ENCODE data around the gene SLC22A8.
"Not testable (repeated sequence)": the region's sequence is repeated elsewhere in the genome, so short reads cannot be mapped to it uniquely, and the experiment has no call there.

The SLC22A8 gene, protein sequence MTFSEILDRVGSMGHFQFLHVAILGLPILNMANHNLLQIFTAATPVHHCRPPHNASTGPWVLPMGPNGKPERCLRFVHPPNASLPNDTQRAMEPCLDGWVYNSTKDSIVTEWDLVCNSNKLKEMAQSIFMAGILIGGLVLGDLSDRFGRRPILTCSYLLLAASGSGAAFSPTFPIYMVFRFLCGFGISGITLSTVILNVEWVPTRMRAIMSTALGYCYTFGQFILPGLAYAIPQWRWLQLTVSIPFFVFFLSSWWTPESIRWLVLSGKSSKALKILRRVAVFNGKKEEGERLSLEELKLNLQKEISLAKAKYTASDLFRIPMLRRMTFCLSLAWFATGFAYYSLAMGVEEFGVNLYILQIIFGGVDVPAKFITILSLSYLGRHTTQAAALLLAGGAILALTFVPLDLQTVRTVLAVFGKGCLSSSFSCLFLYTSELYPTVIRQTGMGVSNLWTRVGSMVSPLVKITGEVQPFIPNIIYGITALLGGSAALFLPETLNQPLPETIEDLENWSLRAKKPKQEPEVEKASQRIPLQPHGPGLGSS

DNA sequence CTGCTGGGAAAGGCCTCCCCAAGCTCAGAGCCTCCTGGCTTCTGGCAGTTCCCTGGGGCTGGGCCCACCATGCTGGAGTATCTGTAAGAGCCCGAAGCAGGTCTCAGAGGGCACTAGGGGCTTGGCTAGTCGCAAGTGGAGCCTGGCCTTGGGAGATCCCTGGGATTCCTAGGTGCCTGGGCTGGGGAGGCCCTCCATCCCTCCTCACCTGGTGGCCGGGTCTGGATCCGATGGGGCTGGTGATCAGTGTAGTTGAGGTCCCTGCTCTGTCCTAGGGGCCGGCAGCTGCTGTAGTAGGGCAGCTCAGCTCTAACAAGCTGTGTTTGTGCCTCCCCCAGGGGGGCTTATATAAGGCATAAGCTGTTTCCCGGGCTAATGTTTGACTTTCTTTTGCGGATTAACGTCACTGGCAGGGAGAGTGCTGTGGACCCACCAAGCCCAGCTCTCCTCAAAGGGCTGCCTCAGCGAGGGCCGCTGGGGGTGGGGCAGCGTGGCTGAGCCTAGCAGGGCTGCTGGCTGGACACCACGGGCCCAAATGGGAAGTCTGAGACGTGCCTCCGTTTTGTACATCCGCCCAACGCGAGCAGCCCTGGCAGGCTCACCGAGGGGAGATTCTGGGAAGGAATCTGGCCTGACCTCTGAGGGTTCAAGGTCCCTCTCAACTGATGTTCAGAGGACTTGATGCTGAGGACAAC is at the start of gene SLC22A8:
Gene SLC22A8, minus strand, starts transcription at position 321 of the 695 bp plus-strand sequence. CDS start 883 bp downstream, outside the sequence.
- DNase-seq (ENCODE audit: low read depth): no peak
- H3K4me3 ChIP-seq (ENCODE audit: low read depth, low read length): no peak within 1 kb of the TSS

DNA sequence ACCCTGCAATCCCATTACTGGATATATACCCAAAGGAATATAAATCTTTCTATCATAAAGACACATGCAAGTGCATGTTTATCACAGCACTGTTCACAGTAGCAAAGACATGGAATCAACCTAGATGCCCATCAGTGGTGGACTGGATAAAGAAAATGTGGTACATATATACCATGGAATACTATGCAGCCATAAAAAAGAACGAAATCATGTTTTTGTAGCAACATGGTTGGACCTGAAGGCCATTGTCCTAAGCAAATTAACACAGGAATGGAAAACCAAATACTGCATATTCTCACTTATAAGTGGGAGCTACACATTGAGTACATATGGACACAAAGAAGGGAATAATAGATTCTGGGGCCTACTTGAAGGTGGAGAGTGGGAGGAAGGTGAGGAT is 30.6 kb upstream of the SLC22A8 start:
- not testable (repeated sequence) for DNase-seq (ENCODE audit: low read depth); H3K4me3 ChIP-seq (ENCODE audit: low read depth, low read length)

DNA sequence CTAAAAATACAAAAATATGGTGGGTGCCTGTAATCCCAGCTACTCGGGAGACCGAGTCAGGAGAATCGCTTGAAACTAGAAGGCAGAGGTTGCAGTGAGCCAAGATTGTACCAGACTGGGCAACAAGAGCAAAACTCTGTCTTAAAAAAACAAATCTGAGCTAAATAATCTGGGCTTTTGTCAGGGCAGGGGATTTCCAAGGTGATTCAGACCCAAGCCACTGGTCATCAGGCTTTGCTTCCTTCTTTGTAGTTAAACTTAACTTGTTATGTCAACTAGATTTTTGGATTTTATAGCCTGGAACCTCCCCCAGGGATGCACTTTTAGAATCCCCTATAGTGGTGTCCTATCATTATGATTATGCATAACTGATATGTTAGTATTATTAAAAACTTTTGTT is 27.0 kb upstream of the SLC22A8 start:
- H3K4me3 ChIP-seq (ENCODE audit: low read depth, low read length): no peak overlapping the region
- no peak for DNase-seq (ENCODE audit: low read depth)

DNA sequence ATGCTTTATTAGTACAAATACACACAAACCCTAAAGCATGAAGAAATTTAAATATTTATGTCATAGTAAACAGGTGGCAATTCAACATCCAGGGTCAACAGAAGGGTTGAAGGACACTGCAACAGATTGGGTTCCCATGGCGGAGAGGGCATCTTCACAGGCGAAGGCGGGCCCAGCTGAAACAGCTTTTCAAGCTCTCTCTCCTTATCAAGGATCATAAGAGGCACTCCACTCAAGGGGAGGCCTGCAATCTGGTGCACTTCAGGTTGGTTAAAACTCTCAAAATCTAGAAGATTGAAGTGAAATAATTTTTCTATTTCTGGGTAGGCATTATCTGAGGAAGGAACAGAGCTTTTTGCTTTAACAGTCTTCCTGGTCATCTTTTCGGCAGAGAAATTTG is 16.8 kb upstream of the SLC22A8 start:
- DNase-seq (ENCODE audit: low read depth): no peak
- H3K4me3 ChIP-seq (ENCODE audit: low read depth, low read length): no peak overlapping the region

DNA sequence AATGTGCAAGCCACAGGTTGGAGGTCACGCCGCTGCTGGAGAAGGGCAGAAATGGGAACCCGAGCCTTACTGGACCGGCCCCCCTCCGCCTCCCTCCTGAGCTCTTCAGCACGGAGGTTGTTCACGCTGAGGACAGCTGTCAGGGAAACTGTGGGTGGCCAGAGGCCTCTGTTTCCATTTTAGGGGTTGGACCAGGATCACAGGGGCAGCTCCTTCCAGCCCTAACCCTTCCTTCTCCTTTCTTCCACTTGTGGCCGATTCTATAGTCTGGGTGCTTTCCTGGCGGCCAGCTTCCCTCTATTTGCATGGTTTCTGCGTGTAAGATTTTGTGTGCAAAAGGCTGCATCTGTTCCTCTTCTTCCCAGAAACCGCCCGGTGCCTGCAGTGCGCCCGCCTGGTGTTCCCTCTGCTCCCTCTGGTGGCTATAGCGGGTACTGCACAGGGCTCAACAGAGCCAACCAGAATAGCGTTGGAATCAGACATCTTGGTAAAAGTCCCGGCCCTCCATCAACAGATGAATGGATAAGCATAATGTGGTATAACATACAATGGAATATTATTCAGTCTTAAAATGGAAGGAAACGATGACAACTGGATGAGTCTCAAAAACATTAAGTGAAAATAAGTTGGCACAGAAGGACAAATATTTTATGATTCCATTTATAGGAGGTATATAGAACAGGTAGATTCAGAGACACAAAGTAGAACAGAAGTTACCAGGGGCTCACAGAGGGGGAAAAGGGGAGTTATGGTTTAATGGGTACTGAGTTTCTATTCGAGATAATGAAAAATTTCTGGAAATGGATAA is 8.4 kb upstream of the SLC22A8 start:
- no peak overlapping the region for H3K4me3 ChIP-seq (ENCODE audit: low read depth, low read length)
- peak; percentile 30 for DNase-seq (ENCODE audit: low read depth)

DNA sequence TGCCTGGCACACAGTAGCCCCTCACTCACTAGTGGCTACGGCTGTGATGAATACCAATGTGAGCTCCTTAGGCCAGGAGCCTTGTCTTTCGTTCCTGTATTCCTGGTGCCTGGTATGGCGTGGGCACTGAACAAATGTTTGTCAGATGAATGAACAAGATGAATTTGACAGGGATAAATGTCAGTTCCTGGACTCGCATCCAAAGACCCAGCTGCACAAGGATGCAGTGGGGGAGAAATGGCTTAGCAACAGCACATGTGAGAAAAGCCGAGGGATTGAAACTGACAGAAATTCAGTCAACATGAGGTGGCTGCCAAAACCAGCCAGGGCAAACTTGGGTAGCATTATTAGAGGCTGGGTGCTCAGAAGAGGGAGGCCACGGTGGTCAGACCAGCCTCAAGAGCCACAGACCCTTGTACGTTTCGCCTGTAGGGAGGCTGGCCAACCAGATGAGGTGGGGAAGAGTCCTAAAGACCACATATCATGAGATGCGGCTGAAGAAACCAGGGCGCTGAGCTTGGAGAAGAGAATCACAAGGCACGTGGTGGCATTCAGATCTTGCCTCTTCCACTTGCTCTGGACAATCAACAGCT is 7.7 kb upstream of the SLC22A8 start:
- no peak for DNase-seq (ENCODE audit: low read depth)
- no peak overlapping the region for H3K4me3 ChIP-seq (ENCODE audit: low read depth, low read length)

DNA sequence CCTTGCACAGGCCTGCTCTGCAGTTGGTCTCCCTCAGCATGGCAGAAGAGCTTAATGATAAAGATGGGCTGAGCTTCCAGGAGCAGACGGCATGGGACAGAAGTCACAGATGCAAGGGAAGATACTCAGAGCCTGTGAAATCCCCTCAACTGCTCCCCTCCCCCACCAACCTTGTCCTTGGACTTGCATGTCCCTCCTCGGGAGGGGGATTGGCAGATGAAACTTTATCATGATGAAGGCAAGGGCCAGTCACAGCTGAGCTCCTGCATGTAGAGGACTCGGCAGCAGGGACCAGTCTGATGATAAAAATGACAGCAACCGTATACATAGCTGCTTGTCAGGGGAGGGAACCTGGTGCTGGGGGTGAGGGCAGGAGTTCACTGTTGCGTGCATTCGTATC is 6.8 kb upstream of the SLC22A8 start:
- no peak overlapping the region for H3K4me3 ChIP-seq (ENCODE audit: low read depth, low read length)
- DNase-seq (ENCODE audit: low read depth): no peak

DNA sequence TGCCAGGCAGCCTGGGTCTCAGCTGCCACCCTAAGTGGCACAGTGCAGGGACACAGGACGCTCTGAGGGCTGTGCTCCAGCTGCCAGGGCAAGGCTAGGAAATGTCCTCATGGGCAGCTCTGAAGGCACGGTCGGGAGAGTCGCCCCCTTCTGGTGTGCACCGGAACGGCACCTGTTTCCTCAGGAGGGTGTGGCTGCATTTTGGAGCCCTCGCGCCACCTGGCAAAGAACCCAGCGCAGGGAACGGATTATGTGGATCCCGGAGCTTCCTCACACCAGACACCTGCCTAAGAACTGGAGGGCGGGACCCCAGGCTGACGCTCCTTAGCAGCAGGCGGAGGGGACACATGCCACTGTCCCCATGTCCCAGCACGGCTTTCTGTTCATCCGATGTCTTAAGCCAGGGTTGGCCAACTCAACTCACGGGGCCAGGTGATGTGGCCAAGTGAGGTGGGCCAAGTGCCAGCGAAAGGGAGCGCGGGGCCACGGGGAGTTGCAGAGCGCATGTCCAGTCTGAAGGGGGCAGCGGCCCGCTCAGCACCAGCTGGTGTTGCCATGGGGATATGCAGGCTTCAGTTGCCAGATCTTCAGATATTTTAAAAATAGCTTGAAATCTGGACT is 5.1 kb upstream of the SLC22A8 start:
- DNase-seq (ENCODE audit: low read depth): no peak
- no peak overlapping the region for H3K4me3 ChIP-seq (ENCODE audit: low read depth, low read length)

DNA sequence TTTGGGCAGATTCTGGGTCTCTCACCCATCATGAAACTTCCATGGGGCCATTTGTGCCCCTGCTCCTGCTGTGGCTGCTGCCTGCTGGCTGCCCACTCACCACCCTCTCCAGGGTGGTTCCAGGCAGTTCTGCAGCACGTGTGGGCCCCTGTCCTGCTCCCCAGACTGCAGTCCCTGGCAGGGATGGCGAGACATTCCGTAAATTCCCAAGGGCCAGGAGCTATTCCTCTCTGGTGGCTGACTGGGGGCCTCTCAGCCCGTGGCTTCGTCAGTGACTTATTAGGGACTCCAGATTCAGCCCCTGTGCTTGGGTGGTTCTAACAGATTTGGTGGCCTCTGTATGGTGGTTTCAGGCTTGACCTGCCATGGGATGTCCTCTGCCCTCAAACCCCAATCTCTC is 3.9 kb upstream of the SLC22A8 start:
- no peak overlapping the region for H3K4me3 ChIP-seq (ENCODE audit: low read depth, low read length)
- DNase-seq (ENCODE audit: low read depth): no peak

DNA sequence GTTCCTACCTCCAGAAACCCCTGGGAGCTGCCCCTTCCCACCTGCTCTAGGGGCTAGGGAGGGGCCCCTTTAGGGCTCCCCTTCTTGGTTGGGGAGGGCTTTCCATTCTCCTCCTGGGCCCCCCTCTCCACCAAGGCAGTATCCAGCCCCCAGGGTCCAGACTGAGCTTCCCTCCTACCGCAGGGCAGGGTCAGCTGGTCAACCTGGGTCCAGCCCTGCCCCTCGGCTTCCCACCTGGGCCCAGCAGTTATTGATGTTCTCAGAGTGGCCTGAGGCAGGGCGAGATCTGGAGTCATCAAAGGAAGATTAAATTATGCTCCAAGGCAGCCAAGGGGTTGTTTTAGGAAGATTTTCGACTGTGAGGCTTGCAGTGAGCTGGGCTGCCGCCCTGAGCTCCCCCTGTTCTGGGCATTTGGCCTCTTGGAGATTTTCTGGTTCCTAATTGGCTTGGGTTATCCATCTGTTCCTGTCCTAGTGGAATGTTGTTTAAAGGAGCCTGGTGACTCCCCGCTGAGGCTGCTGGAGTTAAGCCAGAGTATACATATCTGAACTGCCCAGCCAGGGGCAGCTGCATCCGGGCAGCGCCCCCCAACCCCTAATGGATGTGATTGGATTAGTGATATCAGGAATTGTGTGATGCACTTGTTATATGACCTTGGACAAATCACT is 1.8 kb upstream of the SLC22A8 start:
- H3K4me3 ChIP-seq (ENCODE audit: low read depth, low read length): no peak overlapping the region
- DNase-seq (ENCODE audit: low read depth): peak; percentile 1

DNA sequence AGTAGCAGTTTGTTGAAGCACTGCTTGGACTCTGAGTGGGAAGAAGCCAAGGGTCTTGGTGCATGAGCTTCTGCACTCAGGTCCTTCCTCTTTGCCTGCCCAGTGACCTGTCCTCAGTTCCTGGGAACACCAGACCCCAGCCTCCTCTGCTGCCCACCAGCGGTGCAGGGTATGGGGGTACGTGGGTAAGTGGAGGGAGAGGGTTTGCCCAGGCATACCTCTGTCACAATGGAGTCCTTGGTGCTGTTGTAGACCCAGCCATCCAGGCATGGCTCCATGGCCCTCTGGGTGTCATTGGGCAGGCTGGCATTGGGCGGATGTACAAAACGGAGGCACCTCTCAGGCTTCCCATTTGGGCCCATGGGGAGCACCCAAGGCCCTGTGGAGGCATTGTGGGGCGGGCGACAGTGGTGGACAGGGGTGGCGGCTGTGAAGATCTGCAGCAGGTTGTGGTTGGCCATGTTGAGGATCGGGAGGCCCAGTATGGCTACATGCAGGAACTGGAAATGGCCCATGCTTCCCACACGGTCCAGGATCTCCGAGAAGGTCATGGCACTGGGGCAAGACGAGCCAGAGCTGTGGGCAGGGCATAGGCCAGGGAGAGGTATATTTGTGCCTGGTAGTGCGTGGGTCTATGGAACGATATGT is 1.1 kb downstream of the SLC22A8 start:
- DNase-seq (ENCODE audit: low read depth): no peak
- H3K4me3 ChIP-seq (ENCODE audit: low read depth, low read length): no peak overlapping the region

DNA sequence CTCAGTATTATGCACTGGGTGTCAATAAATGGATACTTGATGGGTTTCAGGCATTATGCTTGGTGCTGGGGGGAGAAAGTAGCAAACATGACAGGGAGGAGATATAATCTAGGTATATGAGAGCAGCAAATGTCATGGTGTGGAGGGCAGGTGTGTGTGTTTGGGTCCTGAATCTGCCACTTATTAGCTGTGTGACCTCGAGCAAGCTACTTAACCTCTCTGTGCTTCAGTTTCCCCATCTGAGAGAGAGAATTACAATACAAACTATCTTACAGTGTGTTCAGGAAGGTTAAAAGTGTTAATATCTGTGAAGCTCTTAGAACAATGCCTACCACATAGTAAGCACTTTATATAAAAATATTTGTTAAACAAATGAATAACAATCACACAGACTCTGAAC is 2.8 kb downstream of the SLC22A8 start:
- DNase-seq (ENCODE audit: low read depth): no peak
- no peak overlapping the region for H3K4me3 ChIP-seq (ENCODE audit: low read depth, low read length)

DNA sequence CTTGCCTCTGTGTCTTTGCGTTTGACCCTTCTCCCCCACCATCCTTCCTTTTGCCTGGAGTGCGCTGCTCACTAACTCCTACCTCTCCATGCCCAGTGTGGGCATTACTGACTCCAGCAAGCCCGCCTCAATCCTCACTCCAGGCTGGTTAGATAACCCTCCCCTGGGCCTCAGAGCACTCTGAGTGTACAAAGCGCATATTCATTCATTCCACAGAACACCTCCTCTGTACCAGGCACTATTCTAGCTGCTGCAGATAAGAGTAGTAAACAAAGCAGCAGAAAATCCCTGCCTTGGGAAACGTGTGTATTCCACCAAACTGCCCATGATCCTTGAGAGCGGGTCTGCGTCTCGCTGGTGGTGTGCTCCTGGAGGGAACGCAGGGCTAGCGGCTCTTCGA is 3.2 kb downstream of the SLC22A8 start:
- no peak for DNase-seq (ENCODE audit: low read depth)
- no peak overlapping the region for H3K4me3 ChIP-seq (ENCODE audit: low read depth, low read length)

DNA sequence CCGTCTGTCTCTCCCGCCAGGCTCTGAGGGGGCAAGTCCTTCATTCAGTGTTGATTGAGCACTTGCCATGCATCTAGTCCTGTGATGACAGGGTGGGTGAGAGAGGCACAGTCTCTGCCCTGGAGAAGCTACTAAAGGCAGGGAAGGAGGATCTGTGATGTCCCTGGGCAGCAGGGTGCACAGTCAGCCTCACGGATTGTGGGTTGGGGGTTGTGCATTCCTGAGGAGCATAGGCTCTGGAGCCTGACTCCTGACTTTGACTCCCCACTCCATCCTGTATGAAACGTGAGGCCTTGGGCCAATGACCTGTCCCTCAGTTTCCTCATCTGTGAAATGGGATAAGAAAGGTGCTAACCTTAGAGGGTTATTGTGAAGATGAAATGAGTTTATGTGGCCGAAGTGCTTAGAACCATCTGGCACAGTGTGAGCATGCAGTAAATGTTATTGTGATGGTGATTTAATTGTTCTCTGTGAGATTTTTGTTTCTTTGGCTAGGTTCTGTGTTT is 4.7 kb downstream of the SLC22A8 start:
- no peak overlapping the region for H3K4me3 ChIP-seq (ENCODE audit: low read depth, low read length)
- DNase-seq (ENCODE audit: low read depth): no peak

DNA sequence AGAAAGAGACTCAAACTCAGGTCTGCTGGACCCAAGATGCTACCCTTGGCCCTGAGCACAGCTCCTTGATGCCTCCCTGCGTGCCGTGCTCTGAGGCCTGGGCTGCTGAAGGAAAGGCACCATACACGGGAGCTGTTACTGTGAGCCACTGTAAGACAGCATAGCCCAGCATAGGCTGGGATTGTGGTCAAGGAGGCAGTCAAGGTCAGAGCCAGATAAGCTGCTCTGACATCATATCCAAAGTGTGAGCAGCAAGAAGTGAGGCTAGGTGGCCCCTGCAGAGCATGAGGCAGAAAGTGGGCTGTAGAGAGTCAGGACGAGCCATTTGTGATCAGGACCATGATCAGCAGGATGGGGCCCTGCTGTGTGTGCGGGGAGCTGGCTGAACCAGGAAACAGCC is 7.7 kb downstream of the SLC22A8 start:
- no peak overlapping the region for H3K4me3 ChIP-seq (ENCODE audit: low read depth, low read length)
- DNase-seq (ENCODE audit: low read depth): no peak

DNA sequence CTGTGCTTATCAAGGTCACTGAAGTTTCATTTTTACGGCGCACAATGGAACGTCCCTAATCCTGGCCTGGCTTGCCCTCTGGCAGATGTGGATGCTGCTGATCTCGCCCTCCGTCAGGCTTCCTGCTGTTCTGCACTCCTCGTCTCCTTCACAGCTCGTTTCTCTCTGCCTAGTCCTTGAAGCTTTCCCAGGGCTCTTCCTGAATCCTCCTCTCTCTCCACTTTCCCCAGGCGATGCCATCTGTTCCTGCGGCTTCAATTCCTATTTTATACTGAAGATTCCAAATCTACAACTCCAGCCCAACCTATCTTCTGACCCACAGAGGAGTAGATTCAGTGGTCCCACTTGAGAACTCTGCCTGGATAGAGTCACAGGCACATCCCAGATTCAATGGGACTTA is 14.2 kb downstream of the SLC22A8 start:
- DNase-seq (ENCODE audit: low read depth): no peak
- H3K4me3 ChIP-seq (ENCODE audit: low read depth, low read length): no peak overlapping the region

DNA sequence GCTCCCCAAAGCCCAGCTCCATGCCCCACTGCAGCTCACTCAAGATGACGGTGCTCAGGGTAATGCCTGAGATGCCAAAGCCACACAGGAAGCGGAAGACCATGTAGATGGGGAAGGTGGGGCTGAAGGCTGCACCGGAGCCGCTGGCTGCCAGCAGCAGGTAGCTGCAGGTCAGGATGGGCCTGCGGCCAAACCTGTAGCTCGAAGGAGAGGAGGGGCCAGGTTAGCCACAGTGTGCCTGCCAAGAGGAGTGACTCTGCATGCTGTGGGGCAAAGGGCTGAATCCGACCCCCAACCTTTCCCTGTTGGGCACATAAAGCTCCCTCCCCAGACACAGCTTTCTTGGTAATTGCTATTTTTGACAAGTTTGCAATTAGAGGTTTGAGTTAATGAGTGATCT is 16.0 kb downstream of the SLC22A8 start:
- H3K4me3 ChIP-seq (ENCODE audit: low read depth, low read length): no peak overlapping the region
- DNase-seq (ENCODE audit: low read depth): no peak

DNA sequence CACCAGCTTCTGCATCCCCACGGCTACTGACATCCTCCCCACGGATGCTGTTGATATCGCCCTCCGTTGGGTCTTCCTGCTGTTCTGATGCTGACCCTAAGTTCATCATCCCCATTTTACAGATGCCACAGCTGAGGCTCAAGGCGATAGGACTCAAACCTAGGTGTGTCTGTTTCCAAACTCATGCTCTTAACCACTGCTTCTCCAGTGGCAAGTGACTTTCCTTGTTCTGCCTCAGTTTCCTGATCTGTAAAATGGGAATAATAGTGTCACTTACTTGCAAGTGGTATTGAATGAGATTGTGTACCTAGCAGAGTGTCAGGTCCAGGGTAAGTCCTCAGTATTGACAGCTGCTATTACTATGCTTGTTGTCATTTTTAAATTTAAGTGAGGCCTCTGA is 16.5 kb downstream of the SLC22A8 start:
- H3K4me3 ChIP-seq (ENCODE audit: low read depth, low read length): no peak overlapping the region
- DNase-seq (ENCODE audit: low read depth): no peak
